Measurements from ENCODE around the gene AXDND1.
A peak's percentile ranks its signal among the peaks of the same experiment; 100 is the strongest.

The AXDND1 gene

DNA sequence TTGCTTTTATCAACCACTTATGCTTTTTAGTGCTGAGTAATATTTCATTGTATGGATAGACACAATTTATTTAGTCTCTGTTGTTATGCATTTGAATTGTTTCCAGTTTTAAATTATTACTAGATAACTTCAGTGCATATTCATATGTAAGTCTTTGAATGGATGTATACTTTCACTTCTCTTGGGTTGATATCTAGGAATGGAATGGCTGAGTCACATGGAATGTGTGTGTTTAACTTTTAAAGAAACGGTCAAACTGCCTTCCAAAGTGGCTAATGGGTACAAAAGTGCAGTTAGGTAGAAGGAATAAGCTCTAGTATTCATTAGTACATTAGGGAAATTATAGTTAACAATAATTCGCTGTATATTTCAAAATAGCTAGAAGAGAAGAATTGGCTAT, 127.6 kb downstream of the AXDND1 start:
- no peaks in the 10 kb centered on the region for H3K27me3 ChIP-seq (ENCODE audit: control insufficient read depth in 1 of 2, insufficient read depth in 1 of 2, low read length in 2 of 2)
- H3K4me3 ChIP-seq (ENCODE audit: insufficient read depth in 1 of 2, low read depth in 1 of 2, low read length in 2 of 2), result no peak overlapping the region
- no peak overlapping the region for H3K18ac ChIP-seq (ENCODE audit: low read depth in 1 of 2, low read length in 2 of 2)
- H3K4ac ChIP-seq (ENCODE audit: low read depth in 1 of 2, low read length in 2 of 2), result no peak overlapping the region
- no peak overlapping the region for H3K4me2 ChIP-seq (ENCODE audit: low read length, poor library complexity, severe bottlenecking)
- no peak overlapping the region for H2BK15ac ChIP-seq (ENCODE audit: low read depth, poor library complexity, severe bottlenecking)
- H3K9me3 ChIP-seq (ENCODE audit: control insufficient read depth, low read length), result no peaks in the 10 kb centered on the region
- H3K4me1 ChIP-seq (ENCODE audit: control insufficient read depth, insufficient read depth, low read depth, low read length), result no peaks in the 10 kb centered on the region
- no peak overlapping the region for H4K8ac ChIP-seq (ENCODE audit: low read length)
- H3K36me3 ChIP-seq (ENCODE audit: control insufficient read depth in 1 of 2, insufficient read depth in 2 of 2, low read depth in 1 of 2, low read length in 2 of 2), result no peaks in the 10 kb centered on the region
- WGBS, result 30% methylated on average over 1 of the region's 2 CpGs
- no peak overlapping the region for H4K91ac ChIP-seq (ENCODE audit: low read length)
- no peak overlapping the region for H3K9ac ChIP-seq (ENCODE audit: low read length)
- H3K27ac ChIP-seq (ENCODE audit: low read length, poor library complexity, severe bottlenecking), result no peak overlapping the region
- no peak overlapping the region for H3K23ac ChIP-seq (ENCODE audit: low read length in 2 of 2)
- H3K79me1 ChIP-seq (replicated peaks; ENCODE audit: low read length, poor library complexity, severe bottlenecking), result no peaks in the 10 kb centered on the region
- no peak overlapping the region for H2AK5ac ChIP-seq (ENCODE audit: low read length, severe bottlenecking)
- H2BK120ac ChIP-seq (ENCODE audit: low read depth, low read length), result no peak overlapping the region
- no peak overlapping the region for H2BK5ac ChIP-seq (ENCODE audit: low read depth, low read length, poor library complexity, severe bottlenecking)
- H2AFZ ChIP-seq (ENCODE audit: low read depth, low read length), result no peak overlapping the region
- no peak overlapping the region for H2BK12ac ChIP-seq (ENCODE audit: low read length in 2 of 2)
- DNase-seq, result peak; percentile 2
- no peak overlapping the region for H3K14ac ChIP-seq (ENCODE audit: low read length in 2 of 2)

DNA sequence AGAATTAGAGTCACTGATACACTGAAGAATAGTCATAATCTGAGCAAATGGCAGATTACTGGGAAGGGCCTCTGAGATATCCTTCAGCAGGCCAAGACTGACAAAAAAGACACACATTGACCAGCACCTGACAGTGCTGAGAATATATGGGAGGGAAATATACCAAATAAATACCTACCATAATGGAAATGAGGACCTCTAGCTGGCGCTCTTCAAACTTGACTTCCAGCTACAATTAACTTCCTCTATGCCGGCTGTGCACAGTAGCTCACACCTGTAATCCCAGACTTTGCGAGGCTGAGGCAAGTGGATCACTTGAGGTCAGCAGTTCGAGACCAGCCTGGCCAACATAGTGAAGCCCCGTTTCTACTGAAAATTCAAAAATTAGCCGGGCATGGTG, 140.4 kb downstream of the AXDND1 start:
- Histone ChIP-seq H3K4ac (ENCODE audit: low read depth in 1 of 2, low read length in 2 of 2) (no peak overlapping the region), H3K79me1 (replicated peaks; ENCODE audit: low read length, poor library complexity, severe bottlenecking) (no peaks in the 10 kb centered on the region), H3K14ac (ENCODE audit: low read length in 2 of 2) (no peak overlapping the region), H3K18ac (ENCODE audit: low read depth in 1 of 2, low read length in 2 of 2) (no peak overlapping the region), H3K23ac (ENCODE audit: low read length in 2 of 2) (no peak overlapping the region), H3K27me3 (ENCODE audit: control insufficient read depth in 1 of 2, insufficient read depth in 1 of 2, low read length in 2 of 2) (no peaks in the 10 kb centered on the region), H3K9me3 (ENCODE audit: control insufficient read depth, low read length) (no peaks in the 10 kb centered on the region), H2BK120ac (ENCODE audit: low read depth, low read length) (no peak overlapping the region), H3K9ac (ENCODE audit: low read length) (no peak overlapping the region), H2BK15ac (ENCODE audit: low read depth, poor library complexity, severe bottlenecking) (no peak overlapping the region), H3K4me3 (ENCODE audit: insufficient read depth in 1 of 2, low read depth in 1 of 2, low read length in 2 of 2) (no peak overlapping the region), H4K8ac (ENCODE audit: low read length) (no peak overlapping the region), H2AFZ (ENCODE audit: low read depth, low read length) (no peak overlapping the region), H3K4me1 (ENCODE audit: control insufficient read depth, insufficient read depth, low read depth, low read length) (no peaks in the 10 kb centered on the region), H3K36me3 (ENCODE audit: control insufficient read depth in 1 of 2, insufficient read depth in 2 of 2, low read depth in 1 of 2, low read length in 2 of 2) (no peaks in the 10 kb centered on the region), H2BK12ac (ENCODE audit: low read length in 2 of 2) (no peak overlapping the region), H2AK5ac (ENCODE audit: low read length, severe bottlenecking) (no peak overlapping the region), H3K4me2 (ENCODE audit: low read length, poor library complexity, severe bottlenecking) (no peak overlapping the region), H2BK5ac (ENCODE audit: low read depth, low read length, poor library complexity, severe bottlenecking) (no peak overlapping the region), H4K91ac (ENCODE audit: low read length) (no peak overlapping the region), H3K27ac (ENCODE audit: low read length, poor library complexity, severe bottlenecking) (no peak overlapping the region)
- DNase-seq, result no peak
- 83% methylated on average over 6 of the region's 6 CpGs for WGBS

DNA sequence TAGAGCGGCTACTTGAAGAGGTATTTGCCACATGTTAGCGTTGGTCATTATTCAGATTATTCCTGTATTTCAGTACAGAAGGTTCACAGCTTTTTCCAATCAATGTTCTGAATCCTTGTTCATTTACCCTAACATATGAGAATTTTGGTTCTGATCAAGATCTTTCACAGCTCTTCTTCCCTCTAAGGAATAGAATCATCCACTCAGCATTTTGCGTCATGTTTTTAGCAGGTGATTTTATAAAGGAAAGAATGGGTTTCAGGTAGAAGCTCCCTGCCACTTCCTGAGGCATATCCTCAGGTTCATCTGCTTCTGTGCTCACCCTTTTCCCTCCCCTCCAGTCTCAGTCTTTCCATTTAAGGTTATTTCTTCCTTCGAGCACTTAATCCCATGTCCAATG, 143.6 kb downstream of the AXDND1 start:
- Histone ChIP-seq H2AFZ (ENCODE audit: low read depth, low read length) (no peak overlapping the region), H3K27me3 (ENCODE audit: control insufficient read depth in 1 of 2, insufficient read depth in 1 of 2, low read length in 2 of 2) (no peaks in the 10 kb centered on the region), H3K4me3 (ENCODE audit: insufficient read depth in 1 of 2, low read depth in 1 of 2, low read length in 2 of 2) (no peak overlapping the region), H3K9ac (ENCODE audit: low read length) (no peak overlapping the region), H3K23ac (ENCODE audit: low read length in 2 of 2) (no peak overlapping the region), H2AK5ac (ENCODE audit: low read length, severe bottlenecking) (no peak overlapping the region), H3K4me2 (ENCODE audit: low read length, poor library complexity, severe bottlenecking) (no peak overlapping the region), H2BK12ac (ENCODE audit: low read length in 2 of 2) (no peak overlapping the region), H2BK15ac (ENCODE audit: low read depth, poor library complexity, severe bottlenecking) (no peak overlapping the region), H2BK120ac (ENCODE audit: low read depth, low read length) (no peak overlapping the region), H3K79me1 (replicated peaks; ENCODE audit: low read length, poor library complexity, severe bottlenecking) (no peaks in the 10 kb centered on the region), H4K91ac (ENCODE audit: low read length) (no peak overlapping the region), H3K36me3 (ENCODE audit: control insufficient read depth in 1 of 2, insufficient read depth in 2 of 2, low read depth in 1 of 2, low read length in 2 of 2) (no peaks in the 10 kb centered on the region), H3K27ac (ENCODE audit: low read length, poor library complexity, severe bottlenecking) (no peak overlapping the region), H4K8ac (ENCODE audit: low read length) (no peak overlapping the region), H3K4ac (ENCODE audit: low read depth in 1 of 2, low read length in 2 of 2) (no peak overlapping the region), H2BK5ac (ENCODE audit: low read depth, low read length, poor library complexity, severe bottlenecking) (no peak overlapping the region), H3K4me1 (ENCODE audit: control insufficient read depth, insufficient read depth, low read depth, low read length) (no peaks in the 10 kb centered on the region), H3K9me3 (ENCODE audit: control insufficient read depth, low read length) (no peaks in the 10 kb centered on the region), H3K18ac (ENCODE audit: low read depth in 1 of 2, low read length in 2 of 2) (no peak overlapping the region), H3K14ac (ENCODE audit: low read length in 2 of 2) (no peak overlapping the region)
- WGBS, result 73% methylated on average over 3 of the region's 4 CpGs
- DNase-seq, result no peak

GRCh38 chr1:179510038-179510437, 144.3 kb downstream of the AXDND1 start:
- no peak overlapping the region for H4K91ac ChIP-seq (ENCODE audit: low read length)
- H2AK5ac ChIP-seq (ENCODE audit: low read length, severe bottlenecking), result no peak overlapping the region
- H3K36me3 ChIP-seq (ENCODE audit: control insufficient read depth in 1 of 2, insufficient read depth in 2 of 2, low read depth in 1 of 2, low read length in 2 of 2), result no peaks in the 10 kb centered on the region

More at GRCh38 chr1:179510038-179510437, 144.3 kb downstream of the AXDND1 start:
- H3K18ac ChIP-seq (ENCODE audit: low read depth in 1 of 2, low read length in 2 of 2), result no peak overlapping the region
- no peak overlapping the region for H3K9ac ChIP-seq (ENCODE audit: low read length)
- H2AFZ ChIP-seq (ENCODE audit: low read depth, low read length), result no peak overlapping the region
- no peak overlapping the region for H3K4me3 ChIP-seq (ENCODE audit: insufficient read depth in 1 of 2, low read depth in 1 of 2, low read length in 2 of 2)
- H3K79me1 ChIP-seq (replicated peaks; ENCODE audit: low read length, poor library complexity, severe bottlenecking), result no peaks in the 10 kb centered on the region
- no peak overlapping the region for H2BK120ac ChIP-seq (ENCODE audit: low read depth, low read length)
- no peak overlapping the region for H4K8ac ChIP-seq (ENCODE audit: low read length)
- 68% methylated on average over 1 of the region's 2 CpGs for WGBS
- DNase-seq, result no peak
- H3K14ac ChIP-seq (ENCODE audit: low read length in 2 of 2), result no peak overlapping the region
- H3K23ac ChIP-seq (ENCODE audit: low read length in 2 of 2), result no peak overlapping the region
- no peak overlapping the region for H3K4ac ChIP-seq (ENCODE audit: low read depth in 1 of 2, low read length in 2 of 2)
- H2BK12ac ChIP-seq (ENCODE audit: low read length in 2 of 2), result no peak overlapping the region
- H3K27ac ChIP-seq (ENCODE audit: low read length, poor library complexity, severe bottlenecking), result no peak overlapping the region
- no peaks in the 10 kb centered on the region for H3K27me3 ChIP-seq (ENCODE audit: control insufficient read depth in 1 of 2, insufficient read depth in 1 of 2, low read length in 2 of 2)
- no peaks in the 10 kb centered on the region for H3K9me3 ChIP-seq (ENCODE audit: control insufficient read depth, low read length)
- no peak overlapping the region for H3K4me2 ChIP-seq (ENCODE audit: low read length, poor library complexity, severe bottlenecking)
- H3K4me1 ChIP-seq (ENCODE audit: control insufficient read depth, insufficient read depth, low read depth, low read length), result no peaks in the 10 kb centered on the region
- no peak overlapping the region for H2BK5ac ChIP-seq (ENCODE audit: low read depth, low read length, poor library complexity, severe bottlenecking)
- no peak overlapping the region for H2BK15ac ChIP-seq (ENCODE audit: low read depth, poor library complexity, severe bottlenecking)

All from mesenchymal stem cell (in vitro differentiated cells and primary cell).